Endodermal cell (in vitro differentiated cells): ENCODE data around the gene ARMH3. TPM values are rescaled to one million over a fixed set of nuclear protein-coding genes. Genes with fewer than 3 reads are reported as not detected.

Experiments
- DNase-seq: peaks from one replicate; pipeline ENCODE4 v3.0.0-alpha.2; 2017
- H3K27ac ChIP-seq: 2 replicates; pipeline ENCODE4 v1.5.1; 2013; ENCODE audit warnings: mild to moderate bottlenecking, low read depth, low read length, moderate library complexity
- H3K27me3 ChIP-seq: 2 replicates; pipeline ENCODE4 v1.6.1; 2013; ENCODE audit warnings: mild to moderate bottlenecking, low read length, moderate library complexity; ENCODE audit not compliant: insufficient read depth, control insufficient read depth, poor library complexity, severe bottlenecking
- H3K36me3 ChIP-seq: 2 replicates; pipeline ENCODE4 v1.7.0; 2013; ENCODE audit warnings: mild to moderate bottlenecking, low read length, moderate library complexity; ENCODE audit not compliant: control insufficient read depth, insufficient read depth
- H3K4me1 ChIP-seq: one replicate; pipeline ENCODE4 v1.7.0; 2013; ENCODE audit warnings: low read length; ENCODE audit not compliant: control insufficient read depth, insufficient read depth
- H3K4me3 ChIP-seq: 2 replicates; pipeline ENCODE4 v1.5.1; 2013; ENCODE audit warnings: mild to moderate bottlenecking, low read length, moderate library complexity
- H3K9ac ChIP-seq: 2 replicates; pipeline ENCODE4 v1.6.1; 2013; ENCODE audit warnings: mild to moderate bottlenecking, low read length, moderate library complexity; ENCODE audit not compliant: poor library complexity, severe bottlenecking; ENCODE audit errors: extremely low read depth
- H3K9me3 ChIP-seq: 2 replicates; pipeline ENCODE4 v1.6.1; 2013; ENCODE audit warnings: mild to moderate bottlenecking, low read length, moderate library complexity; ENCODE audit not compliant: control insufficient read depth
- H3K27ac Mint-ChIP-seq: 2 replicates; pipeline ENCODE4 v1.8.0; 2020; ENCODE audit warnings: mixed read lengths
- H3K27me3 Mint-ChIP-seq: 2 replicates; pipeline ENCODE4 v1.8.0; 2021; ENCODE audit warnings: mild to moderate bottlenecking, mixed read lengths; ENCODE audit not compliant: insufficient read depth
- H3K36me3 Mint-ChIP-seq: 2 replicates; pipeline ENCODE4 v1.8.0; 2020; ENCODE audit warnings: low read depth, mixed read lengths
- H3K4me1 Mint-ChIP-seq: 2 replicates; pipeline ENCODE4 v1.8.0; 2020; ENCODE audit warnings: mixed read lengths
- H3K4me3 Mint-ChIP-seq: 2 replicates; pipeline ENCODE4 v1.8.0; 2020; ENCODE audit warnings: mild to moderate bottlenecking, moderate library complexity, mixed read lengths
- H3K9me3 Mint-ChIP-seq: 2 replicates; pipeline ENCODE4 v1.8.0; 2020; ENCODE audit warnings: mild to moderate bottlenecking, mixed read lengths
- CTCF ChIP-seq: fragments of 200-600 bp; sonication (generic); conservative IDR thresholded peaks from 2 replicates; pipeline ENCODE4 v1.5.0; 2021; ENCODE audit warnings: antibody characterized with exemption, mild to moderate bottlenecking
- WGBS, 2 experiments: methylation state at CpG; one replicate each; pipeline versions ENCODE4 v1.1.5 to v1.1.7; 2013; ENCODE audit warnings: missing lambda C conversion rate in 2 of 2, mixed read lengths in 1 of 2; ENCODE audit not compliant: insufficient coverage in 1 of 2, insufficient read length in 1 of 2; 5-methylcytosine and 5-hydroxymethylcytosine counted together
- long read RNA-seq, 4 experiments: library from polyadenylated mRNA in 2 of 4; library from RNA in 1 of 4; library from capped mRNA in 1 of 4; stranded (forward) in 3 of 4; unstranded in 1 of 4; transcript quantifications; one replicate each; pipeline ENCODE4 v2.0.0, GENCODE V29; 2020 to 2021; ENCODE audit warnings: inconsistent platforms in 1 of 4
- polyA plus RNA-seq, 2 experiments: library from polyadenylated mRNA; stranded (reverse); fragments of 50-300 nt; gene quantifications; one replicate each; pipeline ENCODE4 v1.2.3, GENCODE V29; 2013
- total RNA-seq, 2 donors: library from RNA; stranded (reverse); fragmentation: NEBNext Ultra II Directional in 1 of 2; extraction: Animal tissue kit (Norgen Biotek cat#: 25700) in 1 of 2; gene quantifications; 2 replicates in 1 of 2; 3 replicates in 1 of 2; pipeline ENCODE4 v1.2.1, GENCODE V29; 2021

The ARMH3 gene, protein sequence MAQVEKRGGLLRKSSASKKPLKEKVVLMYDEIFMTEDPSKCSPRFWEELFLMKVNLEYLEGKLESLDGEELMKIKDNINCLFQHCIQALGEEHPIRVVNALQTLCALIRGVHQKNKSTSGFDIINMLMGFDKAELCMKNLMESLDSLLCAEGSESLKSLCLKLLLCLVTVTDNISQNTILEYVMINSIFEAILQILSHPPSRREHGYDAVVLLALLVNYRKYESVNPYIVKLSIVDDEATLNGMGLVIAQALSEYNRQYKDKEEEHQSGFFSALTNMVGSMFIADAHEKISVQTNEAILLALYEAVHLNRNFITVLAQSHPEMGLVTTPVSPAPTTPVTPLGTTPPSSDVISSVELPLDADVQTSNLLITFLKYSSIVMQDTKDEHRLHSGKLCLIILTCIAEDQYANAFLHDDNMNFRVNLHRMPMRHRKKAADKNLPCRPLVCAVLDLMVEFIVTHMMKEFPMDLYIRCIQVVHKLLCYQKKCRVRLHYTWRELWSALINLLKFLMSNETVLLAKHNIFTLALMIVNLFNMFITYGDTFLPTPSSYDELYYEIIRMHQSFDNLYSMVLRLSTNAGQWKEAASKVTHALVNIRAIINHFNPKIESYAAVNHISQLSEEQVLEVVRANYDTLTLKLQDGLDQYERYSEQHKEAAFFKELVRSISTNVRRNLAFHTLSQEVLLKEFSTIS
- 10 to 100 TPM; 18.0 to 19.7 TPM for total RNA-seq
- 12.1 TPM for polyA plus RNA-seq (2013, experiment 1 of 2)
- 11.4 TPM for polyA plus RNA-seq (2013, experiment 2 of 2)
- long read RNA-seq, experiment 1, partial matches to known transcripts, result 0 of 7 reads
- long read RNA-seq, experiment 1, other reads (novel, unspliced or antisense), result 5 of 7 reads
- long read RNA-seq, experiment 2, full-length matches to known transcripts, result 28 of 52 reads
- long read RNA-seq, experiment 2, partial matches to known transcripts, result 3 of 52 reads
- long read RNA-seq, experiment 2, other reads (novel, unspliced or antisense), result 21 of 52 reads
- long read RNA-seq, experiment 3, full-length matches to known transcripts, result 17 of 32 reads
- long read RNA-seq, experiment 3, partial matches to known transcripts, result 6 of 32 reads
- long read RNA-seq, experiment 3, other reads (novel, unspliced or antisense), result 9 of 32 reads
- long read RNA-seq, experiment 4, partial matches to known transcripts, result 1 of 5 reads
- long read RNA-seq, experiment 4, other reads (novel, unspliced or antisense), result 4 of 5 reads

DNA sequence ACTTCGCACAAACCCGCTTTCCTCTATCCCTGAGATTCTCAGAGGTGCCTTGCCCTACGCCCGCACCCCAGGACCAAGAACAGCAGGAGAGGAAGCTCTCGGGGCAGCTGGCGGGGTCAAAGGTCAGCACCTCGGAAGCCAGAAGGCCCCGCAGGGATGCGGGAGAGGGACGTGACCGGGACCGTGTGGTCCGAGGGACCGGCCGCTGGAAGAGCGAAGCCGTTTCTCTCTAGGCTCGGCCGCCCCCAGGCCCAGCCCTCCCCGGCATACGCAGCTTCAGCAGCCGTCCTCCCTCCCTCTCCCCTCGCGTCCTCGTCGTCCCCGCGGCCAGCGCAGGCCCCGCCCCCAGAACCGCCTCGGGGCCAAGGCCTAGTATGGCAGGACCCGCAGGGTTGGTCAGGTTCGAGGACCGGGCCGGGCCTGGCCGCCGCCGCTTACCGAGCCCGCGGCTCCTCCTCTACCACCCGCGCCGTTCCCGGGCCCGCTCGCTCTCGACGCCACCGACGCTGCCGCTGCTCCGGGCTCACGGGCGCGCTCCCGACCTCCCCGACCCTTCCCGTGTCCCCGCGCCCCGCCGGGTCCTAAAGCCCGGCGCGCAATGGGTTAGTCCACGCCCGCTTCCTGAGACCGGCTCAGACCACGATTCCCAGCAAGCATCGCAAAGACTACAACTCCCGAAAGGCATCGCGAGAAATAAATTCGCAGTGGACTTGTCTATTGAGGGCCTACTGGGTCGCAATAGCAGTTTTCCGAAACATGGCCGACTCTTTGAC lies at the start of gene ARMH3:
ARMH3 (minus strand) TSS at position 527 of the 773 bp plus-strand sequence. CDS start 16,059 bp downstream, outside the sequence.
- Histone ChIP-seq H3K36me3 (no peaks in the 10 kb centered on the region), H3K9ac (peak within 1 kb of the TSS; percentile 70), H3K27ac (peak within 1 kb of the TSS; percentile 63), H3K4me3 (peak within 1 kb of the TSS; percentile 98), H3K9me3 (no peaks in the 10 kb centered on the region), H3K27me3 (no peaks in the 10 kb centered on the region), H3K4me1 (no peaks in the 10 kb centered on the region)
- Mint-ChIP-seq H3K36me3 (no peaks in the 10 kb centered on the region), H3K27me3 (peaks cover 5% of the 10 kb centered on the region), H3K4me1 (peaks cover 8% of the 10 kb centered on the region), H3K4me3 (peak within 1 kb of the TSS; percentile 91), H3K9me3 (no peaks in the 10 kb centered on the region), H3K27ac (peak within 1 kb of the TSS; percentile 95)
- DNase-seq, result peak; percentile 97
- 1 to 3% methylated on average over 34 to 79 of the region's 79 CpGs for WGBS, 2 experiments
- no peak for TF ChIP-seq CTCF

GRCh38 chr10:102102421-102102820 lies 46.4 kb upstream of the ARMH3 start:
- Mint-ChIP-seq H3K4me3 (no peak overlapping the region), H3K27ac (no peak overlapping the region)
- no peak overlapping the region for H3K9ac ChIP-seq

More at GRCh38 chr10:102102421-102102820, 46.4 kb upstream of the ARMH3 start:
- peaks cover 34% of the 10 kb centered on the region for H3K36me3 Mint-ChIP-seq
- H3K27me3 Mint-ChIP-seq, result no peaks in the 10 kb centered on the region
- no peaks in the 10 kb centered on the region for H3K4me1 Mint-ChIP-seq
- H3K9me3 ChIP-seq, result no peaks in the 10 kb centered on the region
- no peak overlapping the region for H3K4me3 ChIP-seq
- no peak for TF ChIP-seq CTCF
- peaks cover 37% of the 10 kb centered on the region for H3K36me3 ChIP-seq
- H3K27me3 ChIP-seq, result no peaks in the 10 kb centered on the region
- no peak for DNase-seq
- H3K9me3 Mint-ChIP-seq, result no peaks in the 10 kb centered on the region
- no peak overlapping the region for H3K27ac ChIP-seq
- no peaks in the 10 kb centered on the region for H3K4me1 ChIP-seq
- 96 to 100% methylated on average over 1 of the region's 1 CpG for WGBS, 2 experiments
